HFF-Myc (cell line): ENCODE data around the gene SULT1C2.
"Not testable (repeated sequence)": the region's sequence is repeated elsewhere in the genome, so short reads cannot be mapped to it uniquely, and the experiment has no call there.

Experiments used
- DNase-seq: peaks from one replicate; pipeline ENCODE4 v3.0.0-alpha.2; 2011; ENCODE audit warnings: low read depth; ENCODE audit errors: extremely low read depth
- H3K4me3 ChIP-seq: replicated peaks from 2 replicates; pipeline ENCODE4 v1.5.1; 2011; ENCODE audit warnings: low read depth, mild to moderate bottlenecking, control low read depth, low read length
- TF ChIP-seq, protein P1 (sequence below): IDR thresholded peaks from 2 replicates; pipeline ENCODE4 v1.5.1; 2012; ENCODE audit warnings: mild to moderate bottlenecking, low read depth, low read length, control low read depth; ENCODE audit errors: missing control alignments

SULT1C2 gene

DNA sequence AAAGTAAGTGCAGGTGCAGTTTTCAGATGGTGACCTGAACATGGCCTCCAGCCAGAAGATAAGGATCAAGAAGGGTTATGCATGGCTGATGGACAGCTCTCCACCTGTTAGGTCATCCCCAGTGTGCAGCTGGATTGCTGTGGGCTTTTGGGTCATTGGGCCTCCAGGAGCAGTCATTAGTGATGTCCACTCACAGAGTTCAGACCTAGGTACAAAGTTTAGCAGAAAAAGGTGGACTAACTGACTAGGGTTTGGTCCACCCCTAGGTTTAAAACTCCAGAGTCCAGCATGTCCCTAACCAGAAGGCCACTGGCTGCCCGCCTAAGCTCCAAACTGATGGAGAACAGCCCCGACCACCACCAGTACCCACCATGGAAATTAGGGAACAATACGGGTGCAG, 18.3 kb upstream of the SULT1C2 start:
- TF ChIP-seq, protein P1, sequence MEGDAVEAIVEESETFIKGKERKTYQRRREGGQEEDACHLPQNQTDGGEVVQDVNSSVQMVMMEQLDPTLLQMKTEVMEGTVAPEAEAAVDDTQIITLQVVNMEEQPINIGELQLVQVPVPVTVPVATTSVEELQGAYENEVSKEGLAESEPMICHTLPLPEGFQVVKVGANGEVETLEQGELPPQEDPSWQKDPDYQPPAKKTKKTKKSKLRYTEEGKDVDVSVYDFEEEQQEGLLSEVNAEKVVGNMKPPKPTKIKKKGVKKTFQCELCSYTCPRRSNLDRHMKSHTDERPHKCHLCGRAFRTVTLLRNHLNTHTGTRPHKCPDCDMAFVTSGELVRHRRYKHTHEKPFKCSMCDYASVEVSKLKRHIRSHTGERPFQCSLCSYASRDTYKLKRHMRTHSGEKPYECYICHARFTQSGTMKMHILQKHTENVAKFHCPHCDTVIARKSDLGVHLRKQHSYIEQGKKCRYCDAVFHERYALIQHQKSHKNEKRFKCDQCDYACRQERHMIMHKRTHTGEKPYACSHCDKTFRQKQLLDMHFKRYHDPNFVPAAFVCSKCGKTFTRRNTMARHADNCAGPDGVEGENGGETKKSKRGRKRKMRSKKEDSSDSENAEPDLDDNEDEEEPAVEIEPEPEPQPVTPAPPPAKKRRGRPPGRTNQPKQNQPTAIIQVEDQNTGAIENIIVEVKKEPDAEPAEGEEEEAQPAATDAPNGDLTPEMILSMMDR: no peak
- DNase-seq: no peak
- no peak overlapping the region for H3K4me3 ChIP-seq

DNA sequence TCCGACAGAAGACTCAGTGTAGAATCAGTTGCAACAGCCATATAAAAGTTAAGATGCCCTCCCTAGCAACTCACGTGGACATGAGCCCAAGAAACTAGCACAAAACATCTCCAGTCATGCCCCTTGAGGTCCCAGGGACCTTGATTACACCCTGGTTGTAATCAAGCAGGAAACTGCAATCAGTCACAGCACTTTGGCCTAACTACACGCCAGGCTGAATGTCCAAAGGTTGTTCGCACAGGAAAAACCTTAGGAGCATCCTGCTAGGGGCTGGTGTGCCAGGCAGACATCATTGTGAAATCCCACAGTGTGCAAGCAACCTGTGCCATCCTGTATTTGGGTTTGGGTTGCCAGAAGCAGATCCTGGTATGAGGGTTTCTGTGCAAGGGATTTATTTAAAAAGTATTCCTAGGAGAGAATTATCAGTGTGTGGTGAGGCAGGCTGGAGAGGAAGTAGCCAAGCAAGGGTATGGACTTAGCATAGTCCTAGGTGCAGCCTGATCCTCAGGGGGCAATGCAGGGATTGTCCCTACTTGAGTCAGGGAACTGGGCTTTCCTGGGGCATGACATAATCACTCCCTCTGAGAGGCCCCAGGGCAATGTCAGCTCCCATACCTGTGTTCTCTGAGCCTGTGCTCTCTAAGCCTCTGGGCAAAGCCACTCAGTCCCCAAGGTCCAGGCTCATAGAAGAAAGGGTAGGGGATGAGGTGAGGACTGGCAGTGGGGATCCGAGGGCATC, 17.8 kb upstream of the SULT1C2 start:
- TF ChIP-seq, protein P1: no peak
- H3K4me3 ChIP-seq: no peak overlapping the region
- DNase-seq: no peak

DNA sequence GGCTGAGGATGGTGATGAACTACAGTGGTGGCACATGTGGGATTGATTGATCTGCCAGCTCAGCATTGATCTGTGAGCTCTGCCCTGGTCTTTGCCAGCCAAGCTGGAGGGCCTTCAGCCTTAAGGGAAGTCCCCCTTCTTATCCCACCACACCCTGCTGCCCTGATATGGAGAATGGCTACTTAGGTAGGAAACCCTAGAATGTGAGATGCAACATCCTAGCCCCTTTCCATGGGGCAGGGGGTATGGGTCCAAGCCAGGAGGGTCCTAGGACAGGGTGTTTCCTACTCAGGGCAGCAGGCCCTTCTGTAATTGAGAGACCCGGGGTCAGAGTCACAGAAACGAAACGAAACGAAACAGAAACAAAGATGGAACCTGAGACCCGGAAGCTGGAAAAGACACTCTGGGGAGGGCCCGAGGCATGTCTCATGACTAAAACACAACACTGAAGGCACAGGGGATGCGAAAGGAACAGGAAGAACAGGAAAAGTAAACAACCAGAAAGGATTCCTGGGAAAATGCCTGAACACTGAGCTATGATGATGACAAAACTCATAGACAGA, 16.9 kb upstream of the SULT1C2 start:
- DNase-seq: no peak

DNA sequence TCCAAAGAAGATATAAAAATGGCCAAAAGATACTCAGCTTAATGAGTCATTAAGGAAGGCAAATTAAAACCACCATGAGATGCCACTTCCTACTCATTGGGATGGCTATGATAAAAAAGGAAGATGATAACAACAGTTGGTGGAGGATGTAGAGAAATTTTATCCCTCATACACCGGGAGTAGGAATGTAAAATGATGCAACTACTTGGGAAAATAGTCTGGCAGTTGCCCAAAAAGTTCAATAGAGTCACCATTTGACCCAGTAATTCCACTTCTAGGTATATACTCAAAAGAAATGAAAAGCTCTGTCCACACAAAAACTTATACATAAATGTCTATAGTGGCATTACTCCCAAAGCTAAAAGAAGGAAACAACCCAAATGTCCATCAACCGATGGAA, 10.1 kb upstream of the SULT1C2 start:
- DNase-seq: no peak
- TF ChIP-seq, protein P1: no peak
- no peak overlapping the region for H3K4me3 ChIP-seq

More for the DNA sequence above, 16.9 kb upstream of the SULT1C2 start:
- no peak overlapping the region for H3K4me3 ChIP-seq
- TF ChIP-seq, protein P1: no peak

DNA sequence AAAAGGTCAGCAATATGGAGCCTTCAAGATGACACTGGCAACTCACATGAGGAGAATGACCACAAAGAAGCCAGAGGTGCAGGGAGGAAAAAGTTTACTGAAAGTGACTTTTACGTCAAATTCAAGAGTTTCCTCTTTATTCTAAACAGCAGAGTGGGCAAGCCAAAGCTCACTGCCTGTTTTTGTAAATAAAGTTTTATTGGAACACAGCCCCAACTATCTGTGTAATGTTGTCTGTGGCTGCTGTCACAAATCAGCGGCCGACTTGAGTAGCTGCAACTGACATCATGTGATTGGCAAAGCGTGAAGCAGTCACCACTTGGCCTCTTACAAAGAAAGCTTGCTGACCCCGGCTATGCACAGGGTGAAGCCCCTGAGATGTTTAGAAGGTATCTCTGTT, 9.2 kb upstream of the SULT1C2 start:
- DNase-seq: no peak
- TF ChIP-seq, protein P1: no peak
- H3K4me3 ChIP-seq: no peak overlapping the region

DNA sequence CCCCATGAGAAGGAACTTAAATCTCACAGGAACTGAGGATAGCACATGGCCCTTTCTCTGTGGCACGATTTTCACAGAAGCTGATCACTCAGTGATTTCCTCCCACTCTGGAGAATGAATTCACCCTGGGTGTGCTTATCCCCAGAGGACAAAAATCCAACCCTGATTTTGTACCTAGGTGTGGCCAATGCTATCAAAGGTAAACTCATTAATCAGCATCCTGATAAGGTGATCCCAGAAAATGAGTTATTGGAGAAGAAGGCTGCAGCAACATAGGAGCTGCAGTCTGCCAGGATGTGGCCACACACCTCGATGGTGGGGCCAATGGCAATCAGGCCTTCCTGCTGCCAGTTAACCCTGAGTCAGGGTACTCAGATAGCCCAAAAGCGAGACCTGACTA, 8.2 kb upstream of the SULT1C2 start:
- no peak for DNase-seq
- TF ChIP-seq, protein P1: no peak

DNA sequence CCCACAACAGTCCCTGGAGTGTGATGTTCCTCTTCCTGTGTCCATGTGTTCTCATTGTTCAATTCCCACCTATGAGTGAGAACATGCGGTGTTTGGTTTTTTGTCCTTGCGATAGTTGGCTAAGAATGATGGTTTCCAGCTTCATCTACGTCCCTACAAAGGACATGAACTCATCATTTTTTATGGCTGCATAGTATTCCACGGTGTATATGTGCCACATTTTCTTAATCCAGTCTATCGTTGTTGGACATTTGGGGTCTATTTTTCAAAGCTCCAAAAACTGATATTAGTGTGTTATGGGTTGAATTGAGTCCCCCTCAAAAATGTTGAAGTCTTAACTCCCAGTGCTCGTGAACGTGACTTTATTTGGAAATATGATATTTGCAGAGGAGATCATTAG, 4.1 kb upstream of the SULT1C2 start:
- H3K4me3 ChIP-seq, DNase-seq: not testable (repeated sequence)

More for the DNA sequence above, 8.2 kb upstream of the SULT1C2 start:
- no peak overlapping the region for H3K4me3 ChIP-seq
